Neural progenitor cell (in vitro differentiated cells): ENCODE data around the gene MYOM3.

ENCODE experiments used
- EZH2 ChIP-seq: fragments of 200-600 bp; sonication (generic); IDR thresholded peaks from 2 replicates; pipeline ENCODE4 v1.6.1; 2017; ENCODE audit warnings: antibody characterized with exemption, mild to moderate bottlenecking, moderate library complexity
- EZH2phosphoT487 ChIP-seq: fragments of 200-600 bp; sonication (generic); IDR thresholded peaks from 2 replicates; pipeline ENCODE4 v1.6.1; 2017; ENCODE audit warnings: antibody characterized with exemption
- TF ChIP-seq, protein P1 (sequence below): fragments of 200-600 bp; sonication (generic); IDR thresholded peaks from 2 replicates; pipeline ENCODE4 v1.5.1; 2017; ENCODE audit warnings: antibody characterized with exemption, mild to moderate bottlenecking

DNA sequence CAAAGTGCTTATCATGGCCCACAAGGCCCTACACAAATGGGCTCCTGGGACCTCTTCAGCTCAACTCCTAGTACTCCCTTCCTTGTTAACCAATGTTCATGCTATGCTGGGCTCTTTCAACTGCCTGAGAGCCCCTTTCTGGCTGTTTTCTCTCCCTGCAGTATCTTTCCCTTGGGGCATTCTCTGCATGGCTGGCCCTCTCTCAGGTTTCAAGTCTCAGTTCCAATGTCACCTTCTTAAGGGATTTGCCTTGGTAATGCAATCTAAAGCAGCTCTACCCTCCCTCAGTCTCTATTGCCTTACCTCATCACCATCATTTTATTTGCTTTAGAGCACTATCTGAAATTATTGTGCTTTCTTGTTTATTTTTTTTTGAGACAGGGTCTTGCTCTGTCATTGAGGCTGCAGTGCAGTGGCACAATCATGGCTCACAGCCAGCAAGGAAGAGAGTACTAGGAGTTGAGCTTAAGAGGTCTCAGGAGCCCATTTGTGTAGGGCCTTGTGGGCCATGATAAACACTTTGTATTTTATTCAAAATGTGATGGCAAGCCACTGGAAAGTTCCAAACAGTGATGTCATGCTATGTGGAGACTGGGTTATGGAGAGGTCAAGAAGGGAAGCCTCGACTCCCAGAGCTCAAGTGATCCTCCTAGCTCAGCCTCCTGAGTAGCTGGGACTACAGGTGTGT lies 68.4 kb downstream of the MYOM3 start:
- TF ChIP-seq, protein P1, sequence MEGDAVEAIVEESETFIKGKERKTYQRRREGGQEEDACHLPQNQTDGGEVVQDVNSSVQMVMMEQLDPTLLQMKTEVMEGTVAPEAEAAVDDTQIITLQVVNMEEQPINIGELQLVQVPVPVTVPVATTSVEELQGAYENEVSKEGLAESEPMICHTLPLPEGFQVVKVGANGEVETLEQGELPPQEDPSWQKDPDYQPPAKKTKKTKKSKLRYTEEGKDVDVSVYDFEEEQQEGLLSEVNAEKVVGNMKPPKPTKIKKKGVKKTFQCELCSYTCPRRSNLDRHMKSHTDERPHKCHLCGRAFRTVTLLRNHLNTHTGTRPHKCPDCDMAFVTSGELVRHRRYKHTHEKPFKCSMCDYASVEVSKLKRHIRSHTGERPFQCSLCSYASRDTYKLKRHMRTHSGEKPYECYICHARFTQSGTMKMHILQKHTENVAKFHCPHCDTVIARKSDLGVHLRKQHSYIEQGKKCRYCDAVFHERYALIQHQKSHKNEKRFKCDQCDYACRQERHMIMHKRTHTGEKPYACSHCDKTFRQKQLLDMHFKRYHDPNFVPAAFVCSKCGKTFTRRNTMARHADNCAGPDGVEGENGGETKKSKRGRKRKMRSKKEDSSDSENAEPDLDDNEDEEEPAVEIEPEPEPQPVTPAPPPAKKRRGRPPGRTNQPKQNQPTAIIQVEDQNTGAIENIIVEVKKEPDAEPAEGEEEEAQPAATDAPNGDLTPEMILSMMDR, result no peak
- TF ChIP-seq EZH2, result no peak
- TF ChIP-seq EZH2phosphoT487, result no peak
